Sigmoid colon (tissue), 4 donors: ENCODE data around the gene ZNF445.

ENCODE experiments used
- CTCF ChIP-seq, 4 experiments: fragments of 450-650 bp in 3 of 4; fragments of 200-600 bp in 1 of 4; IDR thresholded peaks; one replicate each; pipeline ENCODE4 v1.5.1; 2016 to 2019; ENCODE audit warnings: antibody characterized with exemption in 4 of 4, mild to moderate bottlenecking in 3 of 4, moderate library complexity in 2 of 4
- POLR2AphosphoS5 ChIP-seq, 4 donors: sonication (generic); formaldehyde crosslinking; IDR thresholded peaks; one replicate each; pipeline ENCODE4 v1.6.1; 2017; ENCODE audit warnings: antibody characterized with exemption in 4 of 4

- no peak for TF ChIP-seq POLR2AphosphoS5 (IDR thresholded peaks at IDR 0.05)
- TF ChIP-seq CTCF (IDR thresholded peaks at IDR 0.05) = no peak
Measured at GRCh38 chr3:44506961-44507360, 29.5 kb upstream of the ZNF445 start.
